GM19043 (cell line): ENCODE data around the gene RAB4B.
"Not testable (repeated sequence)": the region's sequence is repeated elsewhere in the genome, so short reads cannot be mapped to it uniquely, and the experiment has no call there.

Source experiments
- ATAC-seq: cut with Tn5 transposase; IDR thresholded peaks from one replicate; pipeline ENCODE4 v1.9.1; 2021; ENCODE audit warnings: low read depth; ENCODE audit not compliant: unreplicated experiment

Gene RAB4B

DNA sequence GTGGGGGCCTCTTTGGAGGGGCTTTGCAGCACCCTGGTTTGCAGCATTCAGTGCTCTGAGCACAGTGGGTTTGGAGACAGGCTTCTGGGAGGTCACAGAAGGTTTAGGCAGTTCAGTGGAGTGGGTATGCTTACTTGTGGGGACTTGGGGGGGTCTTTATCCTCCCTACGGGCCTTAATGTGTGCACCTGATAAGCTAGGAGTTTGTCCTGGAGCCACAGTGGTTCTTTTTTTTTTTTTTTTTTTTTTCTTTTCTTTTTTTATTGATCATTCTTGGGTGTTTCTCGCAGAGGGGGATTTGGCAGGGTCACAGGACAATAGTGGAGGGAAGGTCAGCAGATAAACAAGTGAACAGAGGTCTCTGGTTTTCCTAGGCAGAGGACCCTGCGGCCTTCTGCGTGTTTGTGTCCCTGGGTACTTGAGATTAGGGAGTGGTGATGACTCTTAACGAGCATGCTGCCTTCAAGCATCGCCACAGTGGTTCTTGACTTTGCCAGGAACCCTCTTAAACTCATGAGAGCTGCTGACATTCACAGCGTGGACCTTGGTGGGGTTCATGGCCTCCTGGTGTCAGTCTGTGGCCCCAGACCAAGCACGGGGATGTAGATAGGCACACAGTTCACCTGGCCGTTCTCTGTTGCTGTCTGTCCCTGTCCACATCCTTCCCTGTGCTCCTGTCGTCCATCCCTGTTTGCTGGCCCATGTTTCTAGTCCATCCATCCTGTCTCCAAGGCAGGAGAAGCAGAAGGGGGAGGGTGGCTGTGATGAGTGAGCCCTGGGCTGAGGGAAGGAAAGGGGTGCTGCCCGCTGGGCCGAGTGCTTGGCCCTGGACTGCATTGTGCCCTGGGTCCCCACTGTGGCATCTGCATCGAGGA lies 23.6 kb downstream of the RAB4B start:
- no peak for ATAC-seq

DNA sequence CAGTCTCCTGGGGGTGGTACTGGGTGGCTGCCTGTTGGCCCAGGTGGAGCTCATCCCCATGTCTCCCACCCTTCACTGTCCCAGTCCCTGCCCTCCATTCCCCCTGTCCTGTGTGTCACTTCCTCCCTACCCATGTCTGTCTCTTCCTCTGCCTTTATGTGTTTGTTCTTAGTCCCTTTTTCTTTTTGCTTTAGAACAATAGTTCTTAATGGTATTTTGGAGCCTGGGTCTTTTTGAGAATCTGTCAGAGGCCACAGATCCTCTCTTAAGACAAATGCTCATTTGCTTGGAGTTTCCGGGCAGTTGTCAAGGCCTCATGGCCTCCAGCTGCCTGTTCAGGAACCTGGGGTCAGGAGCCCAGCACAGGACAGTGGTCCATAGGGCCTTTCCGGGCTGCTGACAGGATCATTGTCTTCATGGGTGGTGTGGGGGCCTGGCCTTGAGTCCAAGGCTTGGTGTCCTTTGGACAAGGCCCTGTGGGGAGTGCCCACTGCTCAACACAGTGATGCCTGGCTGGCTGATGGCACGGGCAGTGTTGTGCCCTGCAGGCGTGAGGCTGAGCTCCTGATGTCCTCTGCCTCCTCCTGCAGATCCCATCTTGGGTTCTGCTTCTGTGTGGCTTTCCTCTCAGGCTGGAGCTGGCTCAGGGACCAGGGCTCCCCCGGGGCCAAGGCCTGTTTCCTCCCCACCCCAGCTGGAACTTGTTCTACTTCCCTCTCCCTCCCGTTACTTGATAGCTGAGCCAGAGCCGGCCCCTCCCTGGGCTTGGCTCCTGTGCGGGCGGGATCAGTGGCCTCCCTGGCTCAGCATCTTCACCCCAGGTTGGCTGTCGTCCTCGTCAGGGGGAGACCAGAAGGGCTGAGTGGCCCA lies 24.5 kb downstream of the RAB4B start:
- no peak for ATAC-seq

DNA sequence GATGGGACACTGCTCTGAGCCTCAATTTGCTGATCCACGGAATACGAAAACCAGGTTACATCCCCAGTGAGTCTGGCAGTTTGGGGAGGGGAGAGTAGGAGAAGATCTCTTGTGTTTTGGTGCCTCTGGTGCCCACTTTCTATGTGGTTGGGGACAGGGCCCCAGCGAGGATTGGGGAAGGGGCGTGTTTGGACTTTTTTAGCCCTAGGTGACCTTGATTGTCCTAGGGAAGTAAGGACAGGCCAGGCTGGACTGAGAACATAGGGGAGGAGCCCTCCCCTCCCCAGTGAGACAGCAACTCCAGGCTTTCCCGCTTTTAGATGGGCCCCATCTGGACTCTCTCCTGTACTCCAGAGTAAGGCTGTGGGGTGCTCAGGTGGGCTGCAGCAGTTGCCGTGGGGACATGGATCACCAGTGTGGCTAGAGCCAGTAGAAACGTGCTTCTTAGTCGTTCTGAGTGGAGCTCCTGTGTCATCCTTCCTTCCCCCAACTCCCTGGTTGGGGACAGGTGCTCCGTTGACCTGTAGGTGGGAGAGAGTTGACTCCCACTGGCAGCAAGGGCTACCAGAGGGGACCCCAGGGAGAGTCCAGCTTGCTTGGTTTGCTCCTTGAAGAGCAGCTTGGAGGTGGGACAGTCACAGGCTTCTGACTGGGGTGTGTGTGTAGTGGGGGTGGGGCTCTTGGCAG lies 25.3 kb downstream of the RAB4B start:
- no peak for ATAC-seq

DNA sequence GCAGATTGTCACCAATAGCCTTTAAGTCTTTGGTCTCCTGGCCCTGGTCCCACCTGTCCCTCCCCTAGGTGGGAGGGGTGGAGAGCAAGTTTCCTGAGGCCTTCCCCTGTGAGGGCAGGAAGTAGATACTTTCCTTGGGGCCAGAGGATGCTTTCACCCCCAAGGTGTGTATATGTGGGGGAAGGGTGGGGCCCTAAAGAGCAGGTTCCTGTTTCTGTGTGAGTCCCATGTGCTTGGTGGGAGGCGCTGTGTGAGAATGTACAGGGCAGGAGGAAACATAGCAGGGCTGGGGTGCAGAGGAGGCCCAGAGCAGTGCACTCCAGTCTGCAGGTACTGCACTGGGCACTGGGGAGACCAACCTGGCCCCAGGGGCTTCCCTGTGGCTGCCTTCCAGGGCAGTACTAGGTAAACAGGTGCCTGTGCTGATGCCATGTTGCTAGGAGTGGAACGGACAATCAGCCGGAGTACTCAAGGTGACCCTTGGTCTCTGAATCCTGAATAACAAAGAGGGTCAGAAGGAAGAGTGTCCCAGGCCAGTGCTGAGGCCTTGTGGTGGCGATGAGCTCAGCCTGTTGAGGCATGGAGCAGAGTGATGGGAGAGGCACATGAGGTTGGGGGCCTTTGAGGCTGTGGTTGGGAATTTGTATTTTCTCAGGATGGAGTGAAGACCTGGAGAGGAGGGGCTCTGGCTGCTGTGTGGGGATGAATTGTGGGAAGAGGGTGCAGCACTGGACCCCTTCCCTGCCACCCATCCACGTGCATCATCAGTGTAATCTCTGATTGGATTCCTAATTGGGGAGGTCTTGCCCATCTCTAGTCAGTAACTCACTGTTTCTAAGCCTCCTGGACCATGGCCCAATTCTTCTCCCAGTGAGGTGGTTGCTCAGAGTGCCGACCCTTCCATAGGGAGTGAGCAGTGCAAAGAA lies 26.1 kb downstream of the RAB4B start:
- ATAC-seq, result peak; percentile 38

DNA sequence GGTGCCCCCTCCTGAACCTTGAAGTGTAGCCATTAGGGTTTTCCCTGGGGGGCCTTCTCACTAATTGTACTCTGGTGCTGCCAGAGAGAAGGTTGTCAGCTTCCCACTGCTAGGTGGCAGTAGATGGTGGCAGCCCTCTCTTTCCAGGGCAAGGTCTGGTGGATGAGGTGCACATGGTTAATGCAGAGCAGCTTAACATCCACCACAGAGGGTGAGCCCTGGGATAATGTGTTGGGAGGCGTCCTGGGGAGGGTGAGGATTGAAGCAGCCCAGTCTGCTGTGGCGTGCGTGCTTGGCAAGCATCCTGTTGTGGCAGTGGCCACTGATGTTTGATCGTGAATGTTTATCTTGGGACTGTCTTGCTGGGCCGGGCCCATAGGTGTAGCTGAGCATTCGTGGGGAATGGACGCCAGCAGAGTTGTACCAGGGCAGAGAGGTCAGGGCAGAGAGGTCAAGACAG lies 26.8 kb downstream of the RAB4B start:
- no peak for ATAC-seq

DNA sequence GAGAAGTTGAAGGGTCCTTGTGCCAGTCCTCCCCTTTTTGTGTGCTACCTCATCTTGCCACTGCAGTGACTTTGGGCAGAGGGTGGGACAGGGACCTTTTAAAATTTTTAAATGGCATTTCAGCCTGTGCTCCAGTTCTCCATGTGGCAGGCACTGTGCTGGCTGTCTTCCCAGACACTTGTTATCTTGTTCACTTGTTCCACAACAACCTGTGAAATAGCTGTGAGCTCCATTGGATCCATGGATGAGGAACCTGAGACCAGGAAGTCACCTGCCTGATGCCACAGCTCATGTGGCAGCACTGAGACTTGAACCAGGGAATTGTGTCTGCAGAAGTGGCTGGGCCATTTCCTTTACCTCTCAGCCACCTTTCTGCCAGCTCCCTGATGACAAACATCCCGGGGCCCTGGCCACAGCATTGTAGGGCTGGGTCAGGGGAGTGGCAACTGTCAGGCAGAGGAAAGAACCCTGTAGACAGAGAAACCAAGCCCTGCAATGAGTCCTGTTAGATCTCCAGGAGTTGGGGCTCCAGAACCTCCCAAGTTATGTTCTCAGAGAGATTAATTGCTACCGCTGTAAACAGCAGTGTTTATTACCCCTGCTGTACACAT lies 27.3 kb downstream of the RAB4B start:
- ATAC-seq, result no peak

DNA sequence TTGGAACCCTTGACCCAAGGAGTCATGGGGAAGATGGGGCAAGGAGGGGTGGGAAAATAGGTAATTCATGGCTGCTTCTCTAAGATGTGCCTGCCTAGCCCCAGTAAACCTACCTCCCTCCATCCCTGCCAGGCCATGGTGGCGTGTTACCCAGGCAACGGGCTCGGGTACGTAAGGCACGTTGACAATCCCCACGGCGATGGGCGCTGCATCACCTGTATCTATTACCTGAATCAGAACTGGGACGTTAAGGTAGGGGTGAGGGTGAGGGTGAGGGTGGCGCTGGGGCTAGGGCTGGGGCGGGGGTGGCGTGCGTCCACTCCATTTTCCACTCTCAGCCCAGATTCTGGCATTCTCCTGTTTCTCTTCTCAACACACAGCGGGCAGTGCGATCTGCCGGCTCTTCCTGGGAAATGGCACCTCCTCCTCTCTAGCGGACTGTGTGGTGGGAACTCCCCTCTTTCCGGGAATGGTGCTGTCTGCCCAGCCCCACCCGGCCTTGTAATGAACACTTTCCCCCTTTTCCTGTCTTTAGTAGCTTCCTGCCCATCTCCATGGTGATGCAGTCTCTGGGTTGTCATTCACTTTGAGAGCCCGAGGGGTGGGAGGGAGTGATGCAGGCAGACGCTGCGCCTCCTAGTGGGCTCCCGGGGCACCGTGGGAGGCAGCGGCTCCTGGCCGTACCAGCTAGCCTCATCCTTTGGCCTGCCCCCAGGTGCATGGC lies 28.5 kb downstream of the RAB4B start:
- no peak for ATAC-seq

DNA sequence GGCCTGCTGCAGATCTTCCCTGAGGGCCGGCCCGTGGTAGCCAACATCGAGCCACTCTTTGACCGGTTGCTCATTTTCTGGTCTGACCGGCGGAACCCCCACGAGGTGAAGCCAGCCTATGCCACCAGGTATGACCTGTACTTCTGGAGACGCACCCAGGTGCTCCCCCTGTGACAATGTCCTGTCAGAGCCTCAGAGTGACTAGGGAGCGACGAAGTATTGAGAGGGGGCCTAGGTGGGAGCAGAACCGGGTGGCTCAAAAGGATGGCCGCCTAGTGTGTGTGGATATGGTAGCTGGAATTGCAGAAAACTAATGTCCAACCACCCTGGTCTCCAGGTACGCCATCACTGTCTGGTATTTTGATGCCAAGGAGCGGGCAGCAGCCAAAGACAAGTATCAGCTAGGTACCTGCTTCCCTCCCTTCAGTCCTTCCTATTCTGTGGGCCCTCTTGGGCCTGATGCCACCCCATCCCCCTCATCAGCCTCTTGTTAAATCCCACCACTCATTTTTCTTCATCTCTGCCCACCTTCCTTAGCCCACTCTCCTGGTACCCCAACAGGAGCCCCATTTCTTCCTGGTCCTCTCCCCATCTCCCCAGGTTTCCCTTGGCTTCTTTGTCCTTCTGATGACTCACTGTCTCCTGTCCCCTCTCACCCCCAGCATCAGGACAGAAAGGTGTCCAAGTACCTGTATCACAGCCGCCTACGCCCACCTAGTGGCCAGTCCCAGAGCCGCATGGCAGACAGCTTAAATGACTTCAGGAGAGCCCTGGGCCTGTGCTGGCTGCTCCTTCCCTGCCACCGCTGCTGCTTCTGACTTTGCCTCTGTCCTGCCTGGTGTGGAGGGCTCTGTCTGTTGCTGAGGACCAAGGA lies 29.3 kb downstream of the RAB4B start:
- ATAC-seq, result no peak

DNA sequence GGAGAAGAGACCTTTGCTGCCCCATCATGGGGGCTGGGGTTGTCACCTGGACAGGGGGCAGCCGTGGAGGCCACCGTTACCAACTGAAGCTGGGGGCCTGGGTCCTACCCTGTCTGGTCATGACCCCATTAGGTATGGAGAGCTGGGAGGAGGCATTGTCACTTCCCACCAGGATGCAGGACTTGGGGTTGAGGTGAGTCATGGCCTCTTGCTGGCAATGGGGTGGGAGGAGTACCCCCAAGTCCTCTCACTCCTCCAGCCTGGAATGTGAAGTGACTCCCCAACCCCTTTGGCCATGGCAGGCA lies 29.9 kb downstream of the RAB4B start:
- ATAC-seq, result no peak

DNA sequence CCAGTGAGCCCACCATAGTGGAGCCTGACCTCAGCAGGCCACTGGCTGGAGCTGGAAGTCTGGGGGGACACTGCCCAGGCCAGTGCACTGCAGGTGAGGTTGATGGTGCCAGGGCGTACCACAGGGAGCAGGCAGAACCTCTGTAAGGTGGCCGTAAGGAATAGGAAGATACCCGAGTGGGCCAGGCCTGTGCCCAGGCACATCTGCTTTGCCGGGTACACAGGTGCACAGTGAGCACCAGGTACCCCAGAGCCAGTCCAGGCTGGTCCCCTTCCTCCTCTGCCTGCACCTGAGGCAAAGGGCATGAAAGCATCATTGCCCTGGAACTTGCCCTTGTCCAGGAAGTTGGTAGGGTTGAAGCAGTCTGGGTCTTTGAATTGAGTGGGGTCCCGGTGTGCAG lies 30.4 kb downstream of the RAB4B start:
- no peak for ATAC-seq

DNA sequence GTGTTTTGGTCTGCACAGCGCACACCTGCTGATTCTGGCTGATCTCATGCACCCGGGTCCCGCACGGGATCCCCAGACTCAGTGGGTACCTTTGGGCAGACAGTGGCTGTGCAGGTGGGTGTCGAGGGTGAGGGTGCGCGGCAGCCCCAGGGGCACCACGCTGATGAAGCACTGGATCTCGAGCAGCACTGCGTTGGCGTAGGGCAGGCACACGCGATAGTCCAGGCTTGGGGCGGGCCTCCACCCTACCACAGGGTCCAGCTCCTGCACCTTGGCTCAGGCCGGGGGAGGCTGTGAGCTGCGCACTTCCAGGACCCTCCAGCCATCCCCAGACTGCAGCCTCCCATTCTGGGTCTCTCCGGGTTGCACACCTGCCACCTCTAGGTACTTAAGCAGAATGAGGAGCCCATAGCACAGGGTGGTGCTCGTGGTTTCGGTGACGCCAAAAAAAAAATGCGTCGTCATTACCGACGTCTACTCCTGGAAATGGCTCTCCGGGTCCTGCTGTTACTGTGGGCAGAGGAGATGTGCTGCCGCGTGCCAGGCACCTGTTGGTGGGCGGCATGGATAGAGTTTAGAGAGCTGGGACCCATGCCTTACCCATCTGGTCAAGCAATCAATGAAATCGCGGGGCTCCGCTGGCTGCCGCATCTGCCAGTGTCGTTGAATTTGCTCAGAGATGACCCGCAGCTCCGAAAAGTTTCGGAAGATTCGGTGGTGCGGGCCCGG lies 31.5 kb downstream of the RAB4B start:
- no peak for ATAC-seq

DNA sequence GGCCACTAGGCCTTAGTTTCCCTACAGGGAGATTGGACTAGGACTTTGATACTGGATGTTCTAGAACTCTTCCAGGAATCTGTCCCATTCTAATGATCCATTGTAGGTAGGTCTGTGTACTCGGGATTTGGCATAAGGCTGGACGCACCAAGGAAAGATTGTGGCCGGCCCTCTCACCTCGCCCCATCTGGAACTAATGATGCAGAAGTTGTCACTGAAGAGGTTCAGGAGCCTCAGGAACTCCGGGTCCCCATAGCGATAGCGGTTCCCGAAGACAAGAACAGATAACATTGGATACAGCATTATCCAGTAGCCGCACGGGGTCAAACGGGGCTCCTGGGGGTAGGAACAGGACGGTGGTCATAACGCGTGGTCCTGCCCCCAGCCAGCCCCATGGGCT lies 32.1 kb downstream of the RAB4B start:
- ATAC-seq, result no peak

DNA sequence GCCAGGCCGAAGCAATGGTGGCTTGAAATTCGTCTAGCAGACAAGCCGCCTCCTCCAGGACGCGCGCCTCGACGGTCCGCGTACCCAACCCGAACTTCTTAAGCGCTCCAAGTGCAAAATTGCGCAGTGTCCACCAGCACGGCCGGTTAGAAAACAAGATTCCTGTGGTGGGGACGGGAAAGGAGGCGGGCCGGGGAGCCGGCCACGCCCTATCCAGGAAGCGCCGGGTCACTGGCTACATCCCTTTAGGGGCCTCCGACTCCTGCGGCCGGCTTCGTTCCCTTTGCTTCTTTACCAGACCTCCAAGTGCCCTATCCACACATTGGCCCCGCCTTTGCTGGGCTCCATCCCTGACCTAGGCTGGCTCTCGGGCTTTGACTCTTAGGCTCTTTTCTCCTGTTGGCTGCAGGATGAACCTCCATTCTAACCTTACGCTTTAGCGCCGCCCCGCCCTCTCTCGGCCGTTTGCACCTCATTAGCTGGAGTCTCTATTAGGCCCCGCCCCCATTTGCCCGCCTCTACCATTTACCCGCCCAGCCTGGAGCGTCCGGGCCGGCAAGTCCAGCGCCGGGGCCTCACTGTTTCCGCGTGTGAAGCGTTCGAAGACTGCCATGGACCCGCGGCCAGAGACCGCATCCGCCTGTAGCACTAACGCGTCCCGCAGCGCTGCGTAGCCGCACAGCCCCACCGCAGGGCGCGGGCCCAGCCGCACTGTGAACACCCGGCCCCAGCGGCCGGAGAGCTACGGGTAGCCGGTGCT lies 32.8 kb downstream of the RAB4B start:
- ATAC-seq, result peak; percentile 68

DNA sequence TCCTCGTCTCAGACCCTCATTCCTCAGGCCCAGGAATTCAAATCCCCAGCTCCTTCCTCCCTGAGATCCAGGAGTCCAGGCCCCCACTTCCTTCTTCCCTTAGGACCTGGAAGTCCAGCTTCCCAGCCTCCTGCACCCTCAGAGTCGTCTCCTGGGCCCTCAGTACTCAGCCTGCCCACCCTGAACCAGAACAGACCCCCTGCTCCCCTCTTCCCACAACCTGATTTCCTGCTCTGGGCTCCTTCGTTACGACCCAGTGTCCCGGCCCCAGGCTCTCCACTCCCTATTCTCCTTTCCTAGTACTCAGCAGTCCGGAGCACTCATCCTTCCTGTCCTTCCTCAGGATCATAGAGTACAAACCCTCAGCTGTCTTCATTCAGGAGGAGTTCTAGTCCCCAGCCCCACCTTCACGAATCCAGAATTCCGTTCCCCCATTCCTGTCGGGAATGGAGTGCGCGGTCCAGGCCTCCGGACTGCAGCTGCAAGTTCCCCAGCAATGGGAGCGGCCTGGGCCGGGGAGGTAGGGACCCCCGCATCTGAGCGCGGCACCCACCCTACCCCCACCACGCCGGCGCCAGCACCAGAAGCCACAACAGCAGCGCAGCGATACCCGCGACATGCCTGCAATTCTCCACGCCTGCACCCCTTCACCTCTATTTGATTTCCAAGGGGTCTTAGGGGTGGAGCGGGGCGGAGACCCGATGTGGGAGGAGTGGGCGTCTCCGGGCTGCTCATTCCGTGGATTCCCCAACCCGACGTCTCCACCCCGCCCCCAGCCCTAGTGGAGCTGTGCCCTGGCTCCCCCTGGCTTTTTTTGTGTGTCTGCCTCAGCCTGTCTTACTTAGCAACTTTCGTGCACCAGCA lies 33.7 kb downstream of the RAB4B start:
- no peak for ATAC-seq

DNA sequence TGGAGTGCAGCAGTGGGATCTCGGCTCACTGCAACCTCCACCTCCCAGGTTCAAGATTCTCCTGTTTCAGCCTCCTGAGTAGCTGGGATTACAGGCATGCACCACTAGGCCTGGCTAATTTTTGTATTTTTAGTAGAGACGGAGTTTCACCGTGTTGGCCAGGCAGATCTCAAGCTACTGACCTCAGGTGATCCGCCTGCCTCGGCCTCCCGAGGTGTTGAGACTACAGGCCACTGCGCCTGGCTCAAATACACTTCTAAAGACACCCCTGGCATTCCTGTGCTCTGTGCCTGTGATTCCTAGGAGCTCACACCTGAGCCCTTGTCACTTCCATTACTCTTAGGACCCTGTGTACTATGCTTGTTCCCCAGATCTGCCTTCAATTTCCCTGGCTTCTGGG lies 34.5 kb downstream of the RAB4B start:
- not testable (repeated sequence) for ATAC-seq

DNA sequence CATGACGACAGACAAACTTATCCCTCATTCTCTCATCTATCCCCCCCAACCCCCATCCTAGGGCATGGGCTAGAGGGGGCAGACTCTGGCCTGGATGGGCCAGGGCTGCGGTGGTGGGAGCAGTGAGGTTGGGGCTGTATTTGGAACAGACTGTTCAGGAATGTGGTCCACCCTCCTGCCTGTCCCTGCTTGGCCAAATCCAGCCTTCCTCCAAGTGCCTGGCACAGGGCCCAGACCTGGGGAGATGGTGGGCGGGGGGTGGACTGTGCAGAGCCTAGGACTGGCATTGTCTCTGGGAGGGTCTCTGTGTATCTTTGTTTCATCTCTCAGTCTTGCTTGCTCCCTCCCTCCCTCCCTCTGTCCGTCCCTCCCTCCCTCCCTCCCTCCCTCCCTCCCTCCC lies 35.1 kb downstream of the RAB4B start:
- no peak for ATAC-seq
